Measurements from ENCODE around the gene MRPL54. TPM values are rescaled to one million over a fixed set of nuclear protein-coding genes. Genes with fewer than 3 reads are reported as not detected.

Gene MRPL54
- total RNA-seq, 1 experiment from 2014 or later = 55.5 TPM

- Histone ChIP-seq H3K27ac (no peak overlapping the region), H3K27me3 (replicated peaks) (no peaks in the 10 kb centered on the region), H3K36me3 (no peaks in the 10 kb centered on the region), H3K4me3 (no peak overlapping the region), H3K9me3 (replicated peaks) (no peaks in the 10 kb centered on the region), H3K4me1 (replicated peaks) (peaks cover 12% of the 10 kb centered on the region)
- DNase-seq (ENCODE audit: low read depth in 1 of 2, low spot score in 2 of 2) = no peak
These were observed 30.4 kb upstream of the MRPL54 start for GRCh38 chr19:3732108-3732507.

- Histone ChIP-seq H3K9me3 (replicated peaks) (no peaks in the 10 kb centered on the region), H3K4me1 (replicated peaks) (peaks cover under 1% of the 10 kb centered on the region; the same call in 1 of the 2 replicates), H3K27me3 (replicated peaks) (no peaks in the 10 kb centered on the region), H3K27ac (no peak overlapping the region), H3K36me3 (no peaks in the 10 kb centered on the region), H3K4me3 (no peak overlapping the region)
- DNase-seq (ENCODE audit: low read depth in 1 of 2, low spot score in 2 of 2) = no peak
These were observed 28.8 kb upstream of the MRPL54 start for GRCh38 chr19:3733549-3734309.

DNA sequence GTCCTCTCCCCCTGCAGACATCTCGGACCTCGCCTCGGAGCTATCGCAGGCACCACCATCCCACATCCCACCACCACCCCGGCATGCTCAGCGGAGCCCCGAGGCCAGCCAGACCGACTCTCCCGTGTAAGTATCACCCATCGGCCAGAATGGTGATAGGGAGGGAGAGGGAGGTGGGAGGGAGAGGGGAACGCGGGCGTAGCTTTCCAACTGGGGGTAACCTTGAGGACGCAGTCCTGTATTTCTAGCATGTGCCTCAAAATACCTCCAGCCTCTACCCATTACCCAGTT lies 28.2 kb upstream of the MRPL54 start:
- H3K9me3 ChIP-seq (replicated peaks) = no peaks in the 10 kb centered on the region
- no peak for DNase-seq (ENCODE audit: low read depth in 1 of 2, low spot score in 2 of 2)
- H3K27ac ChIP-seq = no peak overlapping the region
- H3K27me3 ChIP-seq (replicated peaks) = no peaks in the 10 kb centered on the region
- peaks cover 6% of the 10 kb centered on the region for H3K4me1 ChIP-seq (replicated peaks)
- no peaks in the 10 kb centered on the region for H3K36me3 ChIP-seq
- no peak overlapping the region for H3K4me3 ChIP-seq

DNA sequence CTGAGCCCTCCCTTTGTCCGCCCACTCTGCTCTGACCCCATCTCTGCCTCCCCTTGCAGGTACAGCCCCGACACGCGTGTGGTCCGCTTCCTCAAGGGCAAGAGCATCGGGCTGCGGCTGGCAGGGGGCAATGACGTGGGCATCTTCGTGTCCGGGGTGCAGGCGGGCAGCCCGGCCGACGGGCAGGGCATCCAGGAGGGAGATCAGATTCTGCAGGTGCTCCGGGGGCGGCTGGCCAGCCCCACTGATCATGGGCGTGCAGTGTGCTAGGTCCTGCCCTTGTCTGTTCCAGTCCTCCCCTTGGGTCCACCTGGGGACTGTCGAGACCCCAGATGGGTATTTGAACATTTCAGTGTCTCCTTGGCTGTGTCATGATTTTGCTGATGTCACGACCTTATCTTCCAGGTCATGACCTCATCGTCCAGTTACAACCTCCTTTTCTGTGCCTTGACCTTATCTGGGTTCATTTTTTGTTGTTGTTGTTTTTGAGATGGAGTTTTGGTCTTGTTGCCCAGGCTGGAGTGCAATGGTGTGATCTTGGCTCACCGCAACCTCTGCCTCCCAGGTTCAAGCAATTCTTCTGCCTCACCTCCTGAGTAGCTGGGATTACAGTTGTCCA lies 26.3 kb upstream of the MRPL54 start:
- H3K27ac ChIP-seq = no peak overlapping the region
- no peaks in the 10 kb centered on the region for H3K27me3 ChIP-seq (replicated peaks)
- no peaks in the 10 kb centered on the region for H3K9me3 ChIP-seq (replicated peaks)
- no peaks in the 10 kb centered on the region for H3K36me3 ChIP-seq
- no peak for DNase-seq (ENCODE audit: low read depth in 1 of 2, low spot score in 2 of 2)
- H3K4me1 ChIP-seq (replicated peaks) = peaks cover 12% of the 10 kb centered on the region
- H3K4me3 ChIP-seq = no peak overlapping the region

DNA sequence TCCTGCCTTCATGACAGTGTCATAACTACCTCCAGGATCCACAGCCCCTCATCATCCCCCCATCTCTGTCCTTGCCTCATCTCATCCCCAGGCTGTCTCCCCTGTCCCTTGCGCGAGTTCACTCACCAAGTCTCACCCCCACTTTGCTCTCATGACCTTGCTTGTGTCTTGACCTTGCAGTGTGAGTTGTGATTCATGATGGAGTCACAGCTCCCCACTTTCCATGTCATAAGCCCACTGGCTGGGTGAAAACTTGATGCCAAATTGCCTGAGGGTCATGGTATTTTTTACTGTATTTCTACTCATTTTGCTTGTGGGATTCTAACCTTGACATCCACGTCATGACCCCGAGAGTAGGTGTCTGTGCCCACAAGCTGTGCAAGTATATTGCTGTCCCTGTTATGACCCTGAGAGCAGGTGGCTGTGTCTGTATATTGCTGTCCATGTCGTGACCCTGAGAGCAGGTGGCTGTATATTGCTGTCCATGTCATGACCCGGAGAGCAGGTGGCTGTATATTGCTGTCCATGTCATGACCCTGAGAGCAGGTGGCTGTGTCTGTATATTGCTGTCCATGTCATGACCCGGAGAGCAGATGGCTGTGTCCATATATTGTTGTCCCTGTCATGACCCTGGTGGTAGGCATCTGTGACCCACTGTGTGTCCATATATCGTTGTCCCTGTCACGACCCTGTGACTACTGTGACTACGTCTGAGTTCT lies 24.8 kb upstream of the MRPL54 start:
- Histone ChIP-seq H3K4me1 (replicated peaks) (peaks cover 12% of the 10 kb centered on the region), H3K36me3 (no peaks in the 10 kb centered on the region), H3K4me3 (no peak overlapping the region), H3K27ac (no peak overlapping the region), H3K27me3 (replicated peaks) (no peaks in the 10 kb centered on the region), H3K9me3 (replicated peaks) (no peaks in the 10 kb centered on the region)
- no peak for DNase-seq (ENCODE audit: low read depth in 1 of 2, low spot score in 2 of 2)

DNA sequence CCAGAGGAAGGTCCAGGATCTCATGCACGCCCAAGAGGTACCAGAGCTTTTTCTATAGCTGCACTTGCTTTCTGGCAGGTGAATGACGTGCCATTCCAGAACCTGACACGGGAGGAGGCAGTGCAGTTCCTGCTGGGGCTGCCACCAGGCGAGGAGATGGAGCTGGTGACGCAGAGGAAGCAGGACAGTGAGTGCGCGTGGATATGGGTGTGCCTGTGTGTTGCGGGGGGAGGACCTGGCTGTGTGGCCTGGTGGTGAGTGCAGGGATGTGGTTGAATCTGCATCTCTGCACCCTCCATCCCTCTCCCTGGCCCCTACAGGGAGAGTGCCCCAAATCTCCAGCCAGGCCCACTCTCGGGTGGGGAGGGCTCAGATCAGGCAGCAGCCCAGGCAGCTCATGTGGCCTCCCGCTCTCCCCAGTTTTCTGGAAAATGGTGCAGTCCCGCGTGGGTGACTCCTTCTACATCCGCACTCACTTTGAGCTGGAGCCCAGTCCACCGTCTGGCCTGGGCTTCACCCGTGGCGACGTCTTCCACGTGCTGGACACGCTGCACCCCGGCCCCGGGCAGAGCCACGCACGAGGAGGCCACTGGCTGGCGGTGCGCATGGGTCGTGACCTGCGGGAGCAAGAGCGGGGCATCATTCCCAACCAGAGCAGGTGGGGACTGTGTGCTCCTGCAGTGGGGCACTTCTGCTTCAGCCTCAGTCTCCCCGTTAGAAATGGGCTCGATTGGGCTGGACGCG lies 23.8 kb upstream of the MRPL54 start:
- no peaks in the 10 kb centered on the region for H3K27me3 ChIP-seq (replicated peaks)

GRCh38 chr19:3740431-3740830 lies 22.1 kb upstream of the MRPL54 start:
- Histone ChIP-seq H3K4me1 (replicated peaks) (peaks cover 12% of the 10 kb centered on the region), H3K4me3 (no peak overlapping the region), H3K27me3 (replicated peaks) (no peaks in the 10 kb centered on the region)

More for the DNA sequence above, 23.8 kb upstream of the MRPL54 start:
- Histone ChIP-seq H3K27ac (no peak overlapping the region), H3K4me3 (no peak overlapping the region), H3K36me3 (no peaks in the 10 kb centered on the region), H3K4me1 (replicated peaks) (peaks cover 12% of the 10 kb centered on the region), H3K9me3 (replicated peaks) (no peaks in the 10 kb centered on the region)
- no peak for DNase-seq (ENCODE audit: low read depth in 1 of 2, low spot score in 2 of 2)

DNA sequence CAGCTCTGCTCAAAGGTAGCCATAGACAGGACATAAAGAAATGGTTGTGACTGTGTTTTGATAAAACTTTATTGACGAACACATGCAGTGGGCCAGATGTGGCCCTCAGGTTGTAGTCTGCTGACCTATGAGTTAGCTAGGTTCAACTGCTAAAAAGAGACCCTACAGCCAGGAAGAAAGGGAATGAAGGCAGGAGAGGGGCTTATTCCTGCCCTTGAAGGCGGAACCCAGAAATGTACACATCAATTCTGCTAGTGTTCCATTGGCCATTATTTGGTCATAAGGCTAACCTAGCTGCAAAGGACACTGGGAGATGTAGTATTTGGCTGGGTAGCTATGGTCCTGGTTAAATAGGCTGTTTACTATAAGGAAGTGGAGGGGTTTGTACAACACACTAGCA lies 19.0 kb upstream of the MRPL54 start:
- no peak for DNase-seq (ENCODE audit: low read depth in 1 of 2, low spot score in 2 of 2)
- H3K4me1 ChIP-seq (replicated peaks) = peaks cover 12% of the 10 kb centered on the region
- H3K27me3 ChIP-seq (replicated peaks) = no peaks in the 10 kb centered on the region
- no peak overlapping the region for H3K4me3 ChIP-seq
- no peaks in the 10 kb centered on the region for H3K36me3 ChIP-seq
- no peaks in the 10 kb centered on the region for H3K9me3 ChIP-seq (replicated peaks)
- H3K27ac ChIP-seq = no peak overlapping the region

More at GRCh38 chr19:3740431-3740830, 22.1 kb upstream of the MRPL54 start:
- Histone ChIP-seq H3K9me3 (replicated peaks) (no peaks in the 10 kb centered on the region), H3K27ac (no peak overlapping the region), H3K36me3 (no peaks in the 10 kb centered on the region)
- DNase-seq (ENCODE audit: low read depth in 1 of 2, low spot score in 2 of 2) = no peak

DNA sequence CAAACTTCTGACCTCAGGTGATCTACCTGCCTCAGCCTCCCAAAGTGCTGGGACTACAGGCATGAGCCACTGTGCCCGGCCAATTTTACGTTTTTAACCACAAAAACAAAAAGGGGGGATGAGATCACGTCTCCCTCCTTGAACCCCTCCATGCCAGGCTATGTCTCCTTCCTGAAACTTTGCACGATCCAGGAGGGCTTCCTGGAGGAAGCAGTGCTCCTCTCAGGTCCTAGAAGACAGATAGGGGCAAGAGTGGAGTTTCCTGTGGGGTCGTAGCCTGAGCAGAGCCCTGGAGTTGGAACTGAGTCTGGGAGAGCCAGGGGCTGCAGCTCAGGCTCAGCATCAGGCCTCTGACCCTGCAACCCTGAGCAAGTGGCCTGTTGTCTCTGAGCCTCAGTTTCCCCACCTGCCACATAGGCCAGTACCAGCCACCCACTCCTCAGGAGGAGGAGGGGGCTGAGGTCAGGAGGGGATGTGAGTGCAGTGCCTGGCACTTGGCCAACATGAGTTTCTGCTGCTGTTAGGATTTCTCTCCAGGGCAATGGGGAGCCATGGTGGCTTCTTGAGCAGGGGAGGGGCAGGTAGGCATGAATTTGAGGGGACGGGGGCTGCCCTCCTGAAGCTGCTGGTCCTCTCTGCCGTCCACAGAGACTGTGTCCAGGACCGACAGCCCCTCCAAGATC lies 17.0 kb upstream of the MRPL54 start:
- peaks cover 3% of the 10 kb centered on the region for H3K36me3 ChIP-seq
- no peaks in the 10 kb centered on the region for H3K27me3 ChIP-seq (replicated peaks)
- no peak overlapping the region for H3K4me3 ChIP-seq
- H3K27ac ChIP-seq = no peak overlapping the region
- no peaks in the 10 kb centered on the region for H3K4me1 ChIP-seq (replicated peaks)
- no peak for DNase-seq (ENCODE audit: low read depth in 1 of 2, low spot score in 2 of 2)
- no peaks in the 10 kb centered on the region for H3K9me3 ChIP-seq (replicated peaks)

GRCh38 chr19:3746371-3747056 lies 16.0 kb upstream of the MRPL54 start:
- no peak overlapping the region for H3K27ac ChIP-seq

GRCh38 chr19:3748965-3749364 lies 13.5 kb upstream of the MRPL54 start:
- Histone ChIP-seq H3K27ac (no peak overlapping the region), H3K36me3 (peaks cover 13% of the 10 kb centered on the region), H3K9me3 (replicated peaks) (no peaks in the 10 kb centered on the region), H3K4me1 (replicated peaks) (no peaks in the 10 kb centered on the region), H3K4me3 (no peak overlapping the region), H3K27me3 (replicated peaks) (no peaks in the 10 kb centered on the region)
- DNase-seq (ENCODE audit: low read depth in 1 of 2, low spot score in 2 of 2) = no peak

More at GRCh38 chr19:3746371-3747056, 16.0 kb upstream of the MRPL54 start:
- Histone ChIP-seq H3K4me1 (replicated peaks) (no peaks in the 10 kb centered on the region), H3K4me3 (no peak overlapping the region), H3K36me3 (peaks cover 13% of the 10 kb centered on the region), H3K9me3 (replicated peaks) (no peaks in the 10 kb centered on the region), H3K27me3 (replicated peaks) (no peaks in the 10 kb centered on the region)
- no peak for DNase-seq (ENCODE audit: low read depth in 1 of 2, low spot score in 2 of 2)

DNA sequence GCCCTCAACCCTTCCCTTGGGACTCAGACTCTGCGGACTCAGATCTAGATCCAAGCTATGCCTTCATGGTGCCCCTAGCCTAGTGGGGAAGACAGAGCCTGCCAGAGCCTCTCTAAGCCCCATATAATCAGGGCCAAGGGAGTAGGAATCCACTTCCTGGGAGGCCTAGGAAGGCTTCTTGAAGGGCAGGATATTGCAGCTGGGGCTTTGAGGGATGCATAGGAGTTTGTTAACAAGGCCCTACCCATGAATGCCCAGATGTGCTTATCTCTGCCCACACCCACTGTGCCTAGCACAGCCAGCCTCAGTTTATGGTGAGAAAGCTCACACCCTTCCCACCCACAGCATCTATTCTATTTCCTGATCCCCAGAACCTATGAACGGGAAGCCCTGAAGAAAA lies 12.3 kb upstream of the MRPL54 start:
- Histone ChIP-seq H3K4me3 (no peak overlapping the region), H3K27me3 (replicated peaks) (no peaks in the 10 kb centered on the region), H3K9me3 (replicated peaks) (no peaks in the 10 kb centered on the region), H3K4me1 (replicated peaks) (no peaks in the 10 kb centered on the region), H3K36me3 (peaks cover 13% of the 10 kb centered on the region), H3K27ac (no peak overlapping the region)
- no peak for DNase-seq (ENCODE audit: low read depth in 1 of 2, low spot score in 2 of 2)

DNA sequence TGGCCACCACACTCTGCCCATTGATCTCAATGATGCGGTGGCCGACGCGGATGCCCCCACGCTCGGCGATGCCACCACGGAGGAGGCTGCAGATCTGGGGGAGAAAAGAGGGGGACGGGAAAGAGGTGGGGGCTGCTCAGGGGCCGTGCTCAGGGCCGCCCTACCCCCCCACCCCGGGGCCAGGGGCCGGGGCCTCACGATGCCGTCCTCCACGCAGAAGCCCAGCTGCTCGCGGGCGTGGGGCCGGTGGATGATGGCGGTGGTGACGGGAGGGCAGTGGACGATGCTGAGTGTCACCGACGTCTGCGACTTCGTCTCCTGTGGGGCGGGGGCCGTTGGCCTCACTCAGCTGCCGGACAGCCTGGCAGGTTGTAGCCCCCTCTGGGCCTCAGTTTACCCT lies 11.2 kb upstream of the MRPL54 start:
- no peaks in the 10 kb centered on the region for H3K9me3 ChIP-seq (replicated peaks)
- H3K36me3 ChIP-seq = peaks cover 13% of the 10 kb centered on the region
- no peaks in the 10 kb centered on the region for H3K4me1 ChIP-seq (replicated peaks)
- no peak overlapping the region for H3K4me3 ChIP-seq
- no peak overlapping the region for H3K27ac ChIP-seq
- DNase-seq (ENCODE audit: low read depth in 1 of 2, low spot score in 2 of 2) = no peak
- H3K27me3 ChIP-seq (replicated peaks) = no peaks in the 10 kb centered on the region
